ES-I3 (cell line): ENCODE results near the gene GRAMD1B.
"Not testable (repeated sequence)": the region's sequence is repeated elsewhere in the genome, so short reads cannot be mapped to it uniquely, and the experiment has no call there.

Experiments used
- H3K36me3 ChIP-seq: 2 replicates; pipeline ENCODE4 v1.6.1; 2013; ENCODE audit warnings: mild to moderate bottlenecking, low read length, control low read depth, moderate library complexity; ENCODE audit not compliant: insufficient read depth
- H3K4me1 ChIP-seq: 2 replicates; pipeline ENCODE4 v1.6.1; 2013; ENCODE audit warnings: mild to moderate bottlenecking, control low read depth, low read length; ENCODE audit not compliant: insufficient read depth
- H3K9ac ChIP-seq: 2 replicates; pipeline ENCODE4 v1.6.1; 2013; ENCODE audit warnings: low read depth, mild to moderate bottlenecking, low read length, moderate library complexity
- H3K9me3 ChIP-seq: 2 replicates; pipeline ENCODE4 v1.6.1; 2013; ENCODE audit warnings: mild to moderate bottlenecking, low read length, moderate library complexity; ENCODE audit not compliant: control insufficient read depth, insufficient read depth

The GRAMD1B gene

GRCh38 chr11:123640677-123641494 is 210.8 kb downstream of the GRAMD1B start:
- Histone ChIP-seq H3K9ac (no peak overlapping the region), H3K36me3 (no peaks in the 10 kb centered on the region), H3K9me3 (no peaks in the 10 kb centered on the region), H3K4me1 (peaks cover 8% of the 10 kb centered on the region)

- Histone ChIP-seq H3K9me3 (no peaks in the 10 kb centered on the region), H3K9ac (no peak overlapping the region), H3K4me1 (peaks cover 8% of the 10 kb centered on the region), H3K36me3 (no peaks in the 10 kb centered on the region)
Observed at GRCh38 chr11:123641495-123641840, 211.4 kb downstream of the GRAMD1B start.

- Histone ChIP-seq H3K9me3 (no peaks in the 10 kb centered on the region), H3K9ac (no peak overlapping the region), H3K4me1 (peaks cover 8% of the 10 kb centered on the region), H3K36me3 (no peaks in the 10 kb centered on the region)
Observed at GRCh38 chr11:123642435-123642834, 212.4 kb downstream of the GRAMD1B start.

GRCh38 chr11:123645286-123645975 is 215.4 kb downstream of the GRAMD1B start:
- H3K4me1 ChIP-seq = peaks cover 8% of the 10 kb centered on the region

DNA sequence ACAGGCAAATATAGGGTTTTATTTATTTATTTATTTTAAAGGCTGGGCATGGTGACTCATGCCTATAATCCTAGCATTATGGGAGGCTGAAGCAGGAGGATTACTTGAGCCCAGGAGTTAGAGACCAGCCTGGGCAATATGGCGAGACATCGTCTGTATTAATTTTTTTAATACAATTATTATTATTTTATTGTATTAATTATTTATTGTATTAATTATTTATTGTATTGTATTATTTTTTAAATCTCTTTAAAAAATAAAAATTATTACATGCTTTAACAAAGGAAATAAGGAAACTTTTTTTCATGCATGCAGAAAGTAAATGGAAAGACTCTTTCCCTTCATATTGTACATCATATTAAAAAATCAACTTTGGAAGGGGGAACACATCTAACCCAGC is 220.8 kb downstream of the GRAMD1B start:
- Histone ChIP-seq H3K9me3 (no peaks in the 10 kb centered on the region), H3K4me1 (no peaks in the 10 kb centered on the region), H3K9ac (no peak overlapping the region), H3K36me3 (no peaks in the 10 kb centered on the region)

More at GRCh38 chr11:123645286-123645975, 215.4 kb downstream of the GRAMD1B start:
- Histone ChIP-seq H3K36me3 (no peaks in the 10 kb centered on the region), H3K9me3 (no peaks in the 10 kb centered on the region), H3K9ac (no peak overlapping the region)

DNA sequence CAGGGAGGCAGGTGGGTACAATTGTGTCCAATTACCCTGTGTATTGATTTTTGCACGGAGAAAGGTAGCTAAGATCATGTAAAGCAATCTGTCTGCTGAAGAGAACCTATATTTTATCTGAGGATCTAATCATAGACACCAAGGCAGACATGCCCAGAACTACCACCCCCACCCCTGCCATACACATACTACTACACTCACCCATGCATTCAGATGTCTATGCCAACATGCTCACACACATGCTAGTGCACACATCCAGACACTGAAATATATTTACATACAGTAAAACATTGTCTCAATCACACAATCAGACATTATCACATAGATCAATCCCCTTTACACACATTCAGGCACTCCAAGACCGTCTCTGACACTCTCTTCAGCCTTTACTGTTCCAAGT is 222.5 kb downstream of the GRAMD1B start:
- no peak overlapping the region for H3K9ac ChIP-seq
- no peaks in the 10 kb centered on the region for H3K36me3 ChIP-seq
- no peaks in the 10 kb centered on the region for H3K4me1 ChIP-seq
- no peaks in the 10 kb centered on the region for H3K9me3 ChIP-seq

DNA sequence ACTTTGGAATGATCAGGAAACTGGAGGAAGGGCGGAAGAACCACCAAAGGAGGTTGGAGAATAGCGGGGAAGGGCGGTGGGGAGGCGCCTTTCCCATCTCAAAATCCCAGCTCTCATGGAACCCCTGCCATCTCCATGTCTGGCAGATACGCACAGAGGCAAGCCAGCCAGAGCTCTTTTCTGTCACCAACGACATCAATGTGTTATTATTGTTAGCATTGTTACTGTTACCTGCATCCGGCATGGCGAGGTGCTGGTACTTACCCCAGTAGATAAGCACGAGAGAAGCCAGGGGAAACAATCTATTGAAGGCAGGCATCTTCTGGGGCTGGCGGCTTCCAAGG is 223.4 kb downstream of the GRAMD1B start:
- Histone ChIP-seq H3K36me3 (no peaks in the 10 kb centered on the region), H3K9me3 (no peaks in the 10 kb centered on the region), H3K4me1 (no peaks in the 10 kb centered on the region), H3K9ac (peak overlapping the region; percentile 95; the same call in 1 of the 2 replicates)

DNA sequence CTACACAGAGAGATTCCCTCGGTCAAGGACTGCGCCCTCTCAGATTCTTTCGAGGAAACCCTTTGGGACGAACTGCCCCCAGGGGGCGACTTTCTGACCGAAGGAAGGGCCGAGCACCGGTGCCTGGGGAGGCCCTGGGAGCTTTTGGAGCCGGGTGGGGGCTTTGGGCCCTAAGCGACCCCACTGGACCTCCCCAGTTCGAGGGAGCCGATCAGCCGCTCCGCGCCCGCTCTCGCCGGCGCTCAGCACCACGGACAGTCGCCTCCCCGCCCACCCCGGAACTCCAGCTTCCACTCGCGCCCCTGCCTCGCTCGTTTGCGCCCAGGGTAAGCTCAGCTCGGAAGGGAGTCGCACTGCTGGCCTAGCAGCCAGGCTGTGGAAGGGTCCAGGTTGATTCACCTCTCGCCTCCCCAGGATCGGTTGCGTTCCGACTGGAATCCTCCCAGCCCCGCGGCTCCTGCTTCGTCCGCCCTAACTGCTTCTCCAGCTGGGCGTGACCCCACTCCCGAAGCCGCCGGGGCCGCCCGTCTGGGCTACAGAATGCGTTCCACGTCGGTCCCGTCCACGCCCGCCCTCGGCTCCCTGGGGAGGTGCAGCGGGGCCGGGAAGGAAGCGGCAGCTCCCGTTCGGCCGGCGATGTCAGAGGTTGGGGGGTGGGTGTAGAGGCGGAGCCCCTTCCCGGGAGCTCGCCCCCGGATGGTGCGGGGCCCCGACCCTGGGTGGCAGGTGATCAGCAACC is 223.9 kb downstream of the GRAMD1B start:
- no peaks in the 10 kb centered on the region for H3K36me3 ChIP-seq
- H3K9me3 ChIP-seq = no peaks in the 10 kb centered on the region
- peak overlapping the region; percentile 95; the same call in 1 of the 2 replicates for H3K9ac ChIP-seq
- no peaks in the 10 kb centered on the region for H3K4me1 ChIP-seq

GRCh38 chr11:123654566-123655081 is 224.6 kb downstream of the GRAMD1B start, which contains the start of gene SCN3B:
Gene SCN3B, minus strand, starts transcription at chr11:123654624. Its CDS starts 823 bp downstream, at chr11:123653801.
- H3K36me3 ChIP-seq = no peaks in the 10 kb centered on the region
- H3K9ac ChIP-seq = peak within 1 kb of the TSS; percentile 95; the same call in 1 of the 2 replicates
- H3K9me3 ChIP-seq = no peaks in the 10 kb centered on the region
- H3K4me1 ChIP-seq = no peaks in the 10 kb centered on the region

DNA sequence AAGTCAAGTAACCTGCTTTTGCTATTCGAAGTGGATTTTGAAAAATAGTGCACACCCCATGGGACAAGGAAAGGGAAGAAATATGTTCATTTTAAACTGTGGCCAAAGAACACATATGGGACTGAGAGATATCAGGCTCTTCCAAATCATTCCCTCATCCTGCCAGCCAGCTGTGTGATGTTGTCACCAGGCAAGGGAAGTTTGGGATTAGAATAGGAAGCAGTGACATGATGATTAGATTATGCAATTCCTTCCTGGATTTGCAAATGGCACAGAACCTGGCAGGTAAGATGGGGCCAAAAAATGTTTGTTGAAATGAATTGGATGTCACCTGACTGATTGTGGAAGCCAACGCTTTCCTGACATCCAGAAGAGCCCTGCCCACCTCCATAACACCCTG is 229.2 kb downstream of the GRAMD1B start:
- H3K36me3 ChIP-seq = no peaks in the 10 kb centered on the region
- no peaks in the 10 kb centered on the region for H3K4me1 ChIP-seq
- H3K9ac ChIP-seq = no peak overlapping the region
- H3K9me3 ChIP-seq = no peaks in the 10 kb centered on the region

GRCh38 chr11:123659965-123660364 is 229.9 kb downstream of the GRAMD1B start:
- not testable (repeated sequence) for H3K4me1 ChIP-seq, H3K9me3 ChIP-seq, H3K36me3 ChIP-seq, H3K9ac ChIP-seq

- Histone ChIP-seq H3K9me3 (no peaks in the 10 kb centered on the region), H3K4me1 (no peaks in the 10 kb centered on the region), H3K36me3 (no peaks in the 10 kb centered on the region), H3K9ac (no peak overlapping the region)
Observed at GRCh38 chr11:123665306-123665705, 235.2 kb downstream of the GRAMD1B start.

- Histone ChIP-seq H3K4me1 (no peaks in the 10 kb centered on the region), H3K9me3 (no peaks in the 10 kb centered on the region), H3K9ac (no peak overlapping the region), H3K36me3 (no peaks in the 10 kb centered on the region)
Observed at GRCh38 chr11:123670081-123670480, 240.0 kb downstream of the GRAMD1B start.

DNA sequence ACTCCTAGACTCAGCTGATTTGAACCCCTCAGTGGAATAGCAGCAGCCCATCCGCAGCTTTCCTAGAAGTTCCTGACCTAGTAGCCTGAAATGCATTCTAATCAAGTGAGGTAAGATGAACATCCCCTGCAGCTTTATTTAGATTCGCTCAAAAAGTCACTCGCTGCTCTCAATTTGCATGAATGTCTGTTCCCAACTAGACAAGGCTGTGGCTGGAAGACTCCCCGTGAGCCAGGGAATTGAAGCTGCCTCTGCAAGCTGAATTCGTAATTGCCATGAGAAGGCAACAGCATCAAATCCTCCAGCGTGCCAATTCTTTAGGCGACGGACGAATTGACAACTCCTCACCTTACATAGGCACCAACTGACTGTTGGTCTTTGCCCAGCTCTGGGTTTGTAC is 241.5 kb downstream of the GRAMD1B start:
- H3K9ac ChIP-seq = no peak overlapping the region
- H3K36me3 ChIP-seq = no peaks in the 10 kb centered on the region
- H3K9me3 ChIP-seq = peaks cover 6% of the 10 kb centered on the region; the same call in 1 of the 2 replicates
- no peaks in the 10 kb centered on the region for H3K4me1 ChIP-seq
